GM21786 (cell line): ENCODE measurements around the gene BTNL8.

ENCODE experiments used
- ATAC-seq: cut with Tn5 transposase; IDR thresholded peaks from one replicate; pipeline ENCODE4 v1.9.1; 2021; ENCODE audit not compliant: unreplicated experiment

BTNL8 gene, protein sequence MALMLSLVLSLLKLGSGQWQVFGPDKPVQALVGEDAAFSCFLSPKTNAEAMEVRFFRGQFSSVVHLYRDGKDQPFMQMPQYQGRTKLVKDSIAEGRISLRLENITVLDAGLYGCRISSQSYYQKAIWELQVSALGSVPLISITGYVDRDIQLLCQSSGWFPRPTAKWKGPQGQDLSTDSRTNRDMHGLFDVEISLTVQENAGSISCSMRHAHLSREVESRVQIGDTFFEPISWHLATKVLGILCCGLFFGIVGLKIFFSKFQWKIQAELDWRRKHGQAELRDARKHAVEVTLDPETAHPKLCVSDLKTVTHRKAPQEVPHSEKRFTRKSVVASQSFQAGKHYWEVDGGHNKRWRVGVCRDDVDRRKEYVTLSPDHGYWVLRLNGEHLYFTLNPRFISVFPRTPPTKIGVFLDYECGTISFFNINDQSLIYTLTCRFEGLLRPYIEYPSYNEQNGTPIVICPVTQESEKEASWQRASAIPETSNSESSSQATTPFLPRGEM

GRCh38 chr5:180898621-180899246 lies at the start of gene BTNL8:
Gene BTNL8 (plus strand): TSS chr5:180899159. CDS start chr5:180899311, 152 bp downstream.
- no peak for ATAC-seq

GRCh38 chr5:180849827-180850226 lies 49.1 kb upstream of the BTNL8 start:
- ATAC-seq: no peak

- no peak for ATAC-seq
Observed at GRCh38 chr5:180850434-180851078, 48.4 kb upstream of the BTNL8 start.

- ATAC-seq: no peak
Observed at GRCh38 chr5:180852495-180852894, 46.5 kb upstream of the BTNL8 start.

DNA sequence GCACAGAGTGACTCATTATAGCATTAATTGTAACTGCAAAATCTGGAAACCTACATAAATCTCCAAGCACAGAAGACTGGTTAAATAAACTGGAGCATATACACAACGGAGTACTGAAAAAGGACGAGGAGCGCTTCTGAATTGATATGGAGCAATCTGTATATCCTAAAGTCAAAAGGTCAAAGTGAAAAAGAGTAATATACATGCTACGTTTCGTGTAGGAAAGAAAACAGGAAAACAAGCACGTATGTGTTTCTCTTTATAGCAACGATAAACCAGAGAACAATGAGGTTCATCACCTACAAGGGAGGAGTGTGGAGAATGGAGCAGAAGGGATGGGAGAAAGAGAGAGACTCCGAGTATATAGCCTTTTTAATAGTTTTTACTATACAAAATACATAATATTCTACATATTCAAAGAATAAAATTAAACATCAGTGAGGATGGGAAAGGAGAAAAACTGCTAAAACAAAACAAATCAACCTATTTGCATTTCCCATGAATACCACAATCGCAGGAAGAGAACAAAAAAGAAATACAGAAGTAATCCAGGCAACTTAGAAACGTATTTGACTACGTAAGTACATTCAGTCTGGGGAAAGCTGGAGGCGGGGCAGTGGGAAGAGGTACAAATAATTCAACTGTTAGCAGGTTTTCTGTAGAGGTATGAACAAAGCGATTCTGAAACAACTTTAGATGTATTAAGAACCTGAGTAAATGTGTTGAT lies 45.7 kb upstream of the BTNL8 start:
- ATAC-seq: no peak

DNA sequence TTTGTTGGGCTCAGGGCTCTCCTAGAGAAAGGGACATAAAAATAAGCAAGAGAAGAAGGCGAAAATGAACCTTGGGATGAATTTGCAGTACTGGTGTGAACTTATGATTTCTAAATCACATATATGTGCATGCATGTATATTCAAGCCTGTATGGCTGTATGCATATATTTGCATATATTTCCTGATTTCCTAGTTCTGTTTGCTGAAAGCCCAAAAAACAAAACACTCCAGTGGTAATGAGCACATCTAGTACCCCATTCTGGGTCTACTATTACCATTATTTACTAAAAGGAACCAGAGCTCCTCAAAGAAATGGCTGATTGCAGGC lies 45.1 kb upstream of the BTNL8 start:
- no peak for ATAC-seq

- ATAC-seq: no peak
Observed at GRCh38 chr5:180858586-180858985, 40.4 kb upstream of the BTNL8 start.

DNA sequence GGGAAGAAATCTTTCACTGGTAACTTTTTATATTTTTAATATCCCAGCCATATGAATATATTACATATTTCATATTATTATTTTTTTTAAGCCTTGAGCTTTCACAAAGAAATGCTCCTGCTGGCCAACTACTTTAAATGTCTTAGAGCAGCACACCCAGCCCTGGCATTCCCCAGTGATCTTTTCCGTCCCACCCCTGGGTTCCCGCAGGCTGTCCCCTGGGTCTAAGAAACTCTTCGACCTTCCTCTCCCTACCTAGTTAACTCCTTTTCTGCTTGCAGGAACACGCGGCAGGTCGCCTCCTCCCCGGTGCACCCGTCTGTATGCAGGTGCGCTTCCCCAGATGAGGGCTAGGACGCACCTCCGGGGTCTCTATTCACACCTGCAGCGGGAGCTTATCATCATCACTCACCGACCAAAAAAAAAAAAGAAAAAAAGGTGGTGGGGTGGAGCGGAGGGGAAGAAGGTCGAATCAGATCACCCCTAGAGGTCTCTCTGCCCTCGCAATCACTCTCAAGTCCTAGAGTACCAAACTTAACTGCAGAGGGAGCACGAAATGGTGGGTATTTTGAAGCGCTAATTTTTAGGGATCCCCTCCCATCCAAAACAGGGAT lies 38.6 kb upstream of the BTNL8 start:
- ATAC-seq: peak; percentile 55

DNA sequence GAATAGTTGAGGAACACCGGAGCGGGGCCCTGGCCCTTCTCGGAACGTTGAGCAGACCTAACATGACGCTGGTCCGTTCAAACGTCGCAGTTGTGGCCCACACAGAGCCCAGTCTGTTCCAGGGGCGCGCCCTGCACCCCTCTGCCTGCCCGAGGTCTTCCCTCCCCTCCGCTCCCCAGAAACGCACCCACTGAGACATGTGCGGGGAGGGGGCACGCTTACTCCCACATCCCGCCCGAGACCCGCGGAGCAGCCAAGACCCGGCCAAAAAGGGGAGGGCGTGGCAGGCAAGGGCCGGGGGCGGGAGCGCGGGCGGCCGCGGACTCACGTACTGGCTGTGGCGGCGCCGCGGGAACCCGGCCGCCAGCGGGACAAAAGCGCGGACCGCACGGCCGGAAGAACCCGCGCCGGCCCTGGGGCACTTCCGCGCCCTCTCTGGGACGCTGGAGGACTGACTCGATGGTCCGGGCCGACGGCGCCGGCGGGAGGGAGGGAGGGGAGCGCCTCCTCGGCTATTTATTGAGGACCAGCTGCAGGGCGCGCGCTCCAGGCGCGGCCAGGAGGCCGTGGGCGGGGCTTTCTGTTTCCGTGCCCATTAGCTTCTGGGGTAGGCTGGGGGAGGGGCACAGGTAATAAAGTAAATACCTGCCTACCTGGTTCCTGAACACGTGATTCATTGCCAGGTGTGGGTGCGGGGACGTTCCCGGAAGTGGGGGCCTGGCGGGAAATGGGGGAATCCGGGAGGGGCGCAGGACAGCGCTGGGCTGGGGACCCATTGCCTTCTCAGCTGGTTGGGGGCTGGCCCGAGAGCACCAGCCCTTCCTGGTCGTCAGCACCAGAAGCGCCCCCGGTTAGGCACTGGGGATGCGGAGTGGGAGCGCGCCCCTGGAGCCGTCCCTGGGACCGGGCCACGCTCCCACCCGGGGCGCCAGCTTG lies 37.8 kb upstream of the BTNL8 start, which contains the start of gene ZFP62:
Gene ZFP62 (minus strand): TSS at position 390 of the 936 bp plus-strand sequence. CDS start 57 bp downstream, at position 333.
- ATAC-seq: peak; percentile 83

GRCh38 chr5:180862645-180863044 lies 36.3 kb upstream of the BTNL8 start:
- ATAC-seq: no peak

DNA sequence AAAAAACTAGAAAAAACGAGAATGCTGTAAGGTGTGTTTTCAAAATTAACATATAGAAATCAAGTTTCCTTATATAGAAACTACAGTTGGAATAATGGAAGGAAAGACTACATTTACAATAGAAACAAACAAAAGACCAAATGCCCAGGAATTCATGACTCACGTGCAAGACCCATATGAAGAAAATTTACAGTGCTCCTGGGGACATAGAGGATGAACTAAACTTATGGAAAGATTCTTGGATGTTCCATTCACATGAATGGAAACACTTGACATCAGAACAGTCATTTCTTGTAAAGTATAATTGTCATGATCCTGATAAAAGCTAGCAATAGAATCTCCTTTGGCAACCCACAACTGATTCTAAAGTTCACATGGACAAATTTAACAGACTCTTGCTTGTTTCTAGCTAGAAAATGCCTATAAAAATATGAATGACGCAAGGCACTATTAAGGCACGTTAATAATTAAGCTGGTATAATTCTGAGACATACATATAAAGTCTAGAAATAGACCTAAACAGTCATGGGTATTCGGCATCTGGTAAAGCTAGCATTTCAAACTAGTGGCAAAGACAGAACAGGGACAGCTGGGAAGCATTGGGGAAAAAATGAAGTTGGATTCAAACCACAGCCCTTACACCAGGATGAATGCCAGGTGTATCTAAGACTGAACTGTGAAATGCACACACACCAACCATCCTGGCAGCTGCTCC lies 32.8 kb upstream of the BTNL8 start:
- ATAC-seq: no peak

DNA sequence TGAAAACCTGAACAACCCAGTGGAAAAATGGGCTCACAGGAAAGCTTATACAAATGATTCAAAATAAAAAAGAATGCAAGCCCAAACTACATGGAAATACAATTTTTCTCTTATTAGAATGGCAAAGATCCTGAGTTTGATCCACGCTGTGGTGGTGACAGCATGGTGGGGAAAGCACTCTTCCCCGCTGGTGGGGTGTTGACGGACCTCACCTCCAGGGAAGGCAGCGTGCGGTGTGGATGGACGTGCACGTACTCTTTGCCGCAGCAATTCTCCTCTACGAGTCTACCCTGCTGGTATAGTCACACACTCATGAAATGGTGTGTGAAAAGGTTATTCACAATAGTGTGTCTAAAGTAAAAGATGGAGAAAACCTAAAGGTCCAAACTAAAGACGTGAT lies 32.0 kb upstream of the BTNL8 start:
- no peak for ATAC-seq

- no peak for ATAC-seq
Observed at GRCh38 chr5:180868960-180869359, 30.0 kb upstream of the BTNL8 start.

- ATAC-seq: no peak
Observed at GRCh38 chr5:180869587-180869986, 29.4 kb upstream of the BTNL8 start.

GRCh38 chr5:180870276-180871068 lies 28.5 kb upstream of the BTNL8 start:
- no peak for ATAC-seq

DNA sequence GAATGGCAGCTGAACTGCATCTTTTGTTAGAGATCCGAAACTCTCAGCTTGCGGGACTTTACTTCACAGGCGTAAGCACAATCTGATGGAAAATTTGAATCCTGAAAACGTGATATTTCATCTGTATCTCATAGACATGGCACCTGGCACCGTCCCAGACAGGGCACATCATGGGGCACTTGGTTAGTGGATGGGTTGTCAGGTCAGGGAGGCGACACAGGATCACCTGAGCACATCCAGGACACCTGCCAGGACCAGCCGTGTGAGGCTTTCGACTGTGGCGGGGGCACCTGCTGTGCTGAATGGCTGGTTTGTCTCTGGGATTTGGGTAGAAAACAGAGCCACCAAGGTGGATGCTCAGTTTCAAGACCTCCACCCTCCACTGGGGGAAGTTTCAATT lies 26.5 kb upstream of the BTNL8 start:
- ATAC-seq: no peak

DNA sequence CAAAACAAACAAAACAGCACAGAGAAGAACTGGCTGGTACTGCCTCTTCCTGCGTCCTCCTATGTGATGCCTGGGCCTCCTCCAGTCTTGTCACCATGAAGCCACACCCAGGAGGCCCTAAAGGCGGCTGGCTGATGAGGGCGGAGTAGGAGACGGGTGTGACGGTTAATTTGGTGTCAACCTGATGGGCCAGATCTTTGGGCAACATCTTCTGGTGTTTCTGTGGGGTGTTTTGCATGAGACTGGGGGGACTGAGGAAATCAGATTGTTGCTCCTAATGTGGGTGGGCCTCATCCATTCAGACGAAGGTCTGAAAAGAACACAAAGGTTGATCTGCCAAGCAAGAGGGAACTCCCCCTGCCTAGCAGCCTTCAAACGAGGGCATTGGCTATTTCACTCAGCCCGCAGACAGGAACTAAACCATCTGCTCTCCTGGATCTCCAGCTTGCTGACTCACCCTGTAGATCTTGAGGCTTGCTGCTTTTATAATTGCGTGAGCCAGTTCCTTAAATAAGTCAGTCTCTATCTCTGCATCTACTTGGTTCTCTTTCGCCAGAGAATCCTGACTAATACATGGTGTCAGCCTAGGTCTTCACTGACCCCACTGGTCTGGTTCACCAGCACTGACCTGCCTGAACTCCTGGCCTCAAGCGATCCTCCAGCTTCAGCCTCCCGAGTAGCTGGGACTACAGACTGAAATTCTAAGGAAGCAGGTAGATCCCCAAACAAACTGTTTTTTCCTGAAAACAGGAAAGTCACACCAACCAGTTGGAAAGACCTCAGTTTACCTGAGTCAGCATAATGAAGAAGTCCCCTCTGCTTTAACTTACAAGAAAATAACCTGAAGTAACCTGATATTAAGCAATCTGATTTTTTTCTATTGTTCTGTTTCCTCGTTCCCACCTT lies 25.1 kb upstream of the BTNL8 start:
- peak; percentile 64 for ATAC-seq
